Caco-2 (cell line): ENCODE data around the gene PDE4D. TPM values are rescaled to one million over a fixed set of nuclear protein-coding genes. Genes with fewer than 3 reads are reported as not detected.
A peak's percentile ranks its signal among the peaks of the same experiment; 100 is the strongest.

Experiments used
- BruUV-seq: library from RNA; stranded (reverse); fragments of 400-500 nt; replicated peaks from 2 replicates; lab custom pipeline; 2021; lab: Mats Ljungman, UMichigan
- CTCF ChIA-PET: fragments of 300-600 bp; sonication (Branson Sonifier 250); formaldehyde crosslinking; loops from one replicate; lab custom pipeline; 2022; ENCODE audit warnings: antibody characterized with exemption; lab: Charles Lee
- POLR2A ChIA-PET: fragments of 300-600 bp; sonication (Branson Sonifier 250); formaldehyde crosslinking; loops from one replicate; lab custom pipeline; 2022; ENCODE audit warnings: antibody characterized with exemption; lab: Charles Lee
- DNase-seq, 2 experiments: peaks; one replicate each; pipeline versions ENCODE4 v3.0.0 to v3.0.0-alpha.2; 2020 to 2022
- H3K27me3 ChIP-seq: replicated peaks from 2 replicates; pipeline ENCODE4 v1.6.0; 2011; ENCODE audit warnings: low read length; ENCODE audit not compliant: control insufficient read depth, insufficient read depth
- H3K36me3 ChIP-seq: 2 replicates; pipeline ENCODE4 v1.5.1; 2011; ENCODE audit warnings: low read length; ENCODE audit not compliant: control insufficient read depth, insufficient read depth
- H3K4me1 ChIP-seq: fragments of 250-450 bp; sonication (Bioruptor Pico); 2 replicates; pipeline ENCODE4 v1.5.1; 2020; ENCODE audit warnings: mild to moderate bottlenecking
- H3K4me3 ChIP-seq: 2 replicates; pipeline ENCODE4 v1.5.1; 2011; ENCODE audit warnings: low read depth, mild to moderate bottlenecking, control low read depth, low read length
- H3K9me3 ChIP-seq: fragments of 250-450 bp; sonication (Bioruptor Pico); 2 replicates; pipeline ENCODE4 v1.5.1; 2020; ENCODE audit warnings: mild to moderate bottlenecking, moderate library complexity
- H3K27ac Mint-ChIP-seq: one replicate; pipeline ENCODE4 v1.8.0; 2022; ENCODE audit warnings: mixed read lengths; ENCODE audit not compliant: unreplicated experiment
- H3K27me3 Mint-ChIP-seq: one replicate; pipeline ENCODE4 v1.8.0; 2022; ENCODE audit warnings: mixed read lengths; ENCODE audit not compliant: insufficient read depth, unreplicated experiment
- H3K36me3 Mint-ChIP-seq: one replicate; pipeline ENCODE4 v1.8.0; 2022; ENCODE audit warnings: mild to moderate bottlenecking, mixed read lengths; ENCODE audit not compliant: insufficient read depth, unreplicated experiment
- H3K4me1 Mint-ChIP-seq: one replicate; pipeline ENCODE4 v1.8.0; 2022; ENCODE audit warnings: low read depth, mixed read lengths; ENCODE audit not compliant: unreplicated experiment
- H3K4me3 Mint-ChIP-seq: one replicate; pipeline ENCODE4 v1.8.0; 2022; ENCODE audit warnings: mild to moderate bottlenecking, moderate library complexity, mixed read lengths; ENCODE audit not compliant: unreplicated experiment
- H3K9me3 Mint-ChIP-seq: one replicate; pipeline ENCODE4 v1.8.0; 2022; ENCODE audit warnings: mixed read lengths; ENCODE audit not compliant: unreplicated experiment
- CTCF ChIP-seq, 2 experiments: fragments of 200-600 bp in 1 of 2; IDR thresholded peaks; 1 replicate in 1 of 2; 2 replicates in 1 of 2; pipeline versions ENCODE4 v1.5.1 to v1.8.0; 2011 to 2022; ENCODE audit warnings: antibody characterized with exemption in 1 of 2, control low read depth in 1 of 2, inconsistent platforms in 1 of 2, low read depth in 1 of 2, low read length in 1 of 2, mild to moderate bottlenecking in 1 of 2, moderate library complexity in 1 of 2; ENCODE audit not compliant: insufficient read depth in 1 of 2, severe bottlenecking in 1 of 2, unreplicated experiment in 1 of 2
- intact Hi-C: fragments of 100-400 bp; cut with micrococcal nuclease; formaldehyde crosslinking; loops from one replicate; pipeline ENCODE4 v1.10.0; 2022; ENCODE audit not compliant: unreplicated experiment
- total RNA-seq: library from RNA; stranded (reverse); gene quantifications from 2 replicates; pipeline ENCODE4 v1.2.3, GENCODE V29; 2022

Gene PDE4D
- total RNA-seq, 1 experiment from 2014 or later: 89.8 TPM

- Histone ChIP-seq H3K9me3 (no peaks in the 10 kb centered on the region), H3K27me3 (no peaks in the 10 kb centered on the region), H3K36me3 (no peaks in the 10 kb centered on the region), H3K4me1 (no peaks in the 10 kb centered on the region), H3K4me3 (no peak overlapping the region)
- TF ChIP-seq CTCF (IDR thresholded peaks at IDR 0.05; ENCODE audit: insufficient read depth in 1 of 2, low read depth in 1 of 2, low read length in 1 of 2, severe bottlenecking in 1 of 2, unreplicated experiment in 1 of 2): peak; percentile 48 to 63
- Mint-ChIP-seq H3K9me3 (no peaks in the 10 kb centered on the region), H3K4me3 (no peak overlapping the region), H3K27ac (peak overlapping the region; percentile 19), H3K36me3 (no peaks in the 10 kb centered on the region), H3K27me3 (no peaks in the 10 kb centered on the region), H3K4me1 (peaks cover 13% of the 10 kb centered on the region)
- POLR2A ChIA-PET: no interaction called here
- intact Hi-C loops: loop anchor here (1.0 to 5.0 kb wide), 3 partner anchors 107 to 283 kb away; no protein-coding TSS in a partner anchor
- peak in 1 of 2 experiments; percentile 33 for DNase-seq
- BruUV-seq: no TSS peak
- CTCF ChIA-PET: no interaction called here
These were observed 503.4 kb downstream of the PDE4D start for GRCh38 chr5:59390074-59390659.

- Histone ChIP-seq H3K4me1 (no peaks in the 10 kb centered on the region), H3K9me3 (no peaks in the 10 kb centered on the region), H3K27me3 (no peaks in the 10 kb centered on the region), H3K4me3 (no peak overlapping the region), H3K36me3 (no peaks in the 10 kb centered on the region)
- no peak for DNase-seq
- H3K4me3 Mint-ChIP-seq: no peak overlapping the region
- BruUV-seq: no TSS peak
- no peak for TF ChIP-seq CTCF (IDR thresholded peaks at IDR 0.05; ENCODE audit: insufficient read depth in 1 of 2, low read depth in 1 of 2, low read length in 1 of 2, severe bottlenecking in 1 of 2, unreplicated experiment in 1 of 2)
- intact Hi-C loops: loop anchor here (5.0 kb wide), 1 partner anchor 335 kb away; no protein-coding TSS in a partner anchor
- peaks cover 13% of the 10 kb centered on the region for H3K4me1 Mint-ChIP-seq
- no peaks in the 10 kb centered on the region for H3K27me3 Mint-ChIP-seq
- ChIA-PET CTCF (no interaction called here), POLR2A (no interaction called here)
- no peak overlapping the region for H3K27ac Mint-ChIP-seq
- H3K9me3 Mint-ChIP-seq: no peaks in the 10 kb centered on the region
- H3K36me3 Mint-ChIP-seq: no peaks in the 10 kb centered on the region
These were observed 506.4 kb downstream of the PDE4D start for GRCh38 chr5:59387127-59387526.

GRCh38 chr5:59385700-59386099 is 507.8 kb downstream of the PDE4D start:
- Histone ChIP-seq H3K4me3 (no peak overlapping the region), H3K27me3 (no peaks in the 10 kb centered on the region), H3K9me3 (no peaks in the 10 kb centered on the region), H3K36me3 (no peaks in the 10 kb centered on the region), H3K4me1 (peaks cover 2% of the 10 kb centered on the region; the same call in 1 of the 2 replicates)
- no peak for DNase-seq
- intact Hi-C loops: loop anchor here (5.0 kb wide), 1 partner anchor 337 kb away; no protein-coding TSS in a partner anchor
- no TSS peak for BruUV-seq
- CTCF ChIA-PET: no interaction called here
- POLR2A ChIA-PET: no interaction called here
- Mint-ChIP-seq H3K27ac (no peak overlapping the region), H3K27me3 (no peaks in the 10 kb centered on the region), H3K9me3 (no peaks in the 10 kb centered on the region), H3K36me3 (no peaks in the 10 kb centered on the region), H3K4me1 (peaks cover 11% of the 10 kb centered on the region), H3K4me3 (no peak overlapping the region)
- TF ChIP-seq CTCF (IDR thresholded peaks at IDR 0.05; ENCODE audit: insufficient read depth in 1 of 2, low read depth in 1 of 2, low read length in 1 of 2, severe bottlenecking in 1 of 2, unreplicated experiment in 1 of 2): no peak
